ENCODE results near the gene SBNO2.

SBNO2 gene

DNA sequence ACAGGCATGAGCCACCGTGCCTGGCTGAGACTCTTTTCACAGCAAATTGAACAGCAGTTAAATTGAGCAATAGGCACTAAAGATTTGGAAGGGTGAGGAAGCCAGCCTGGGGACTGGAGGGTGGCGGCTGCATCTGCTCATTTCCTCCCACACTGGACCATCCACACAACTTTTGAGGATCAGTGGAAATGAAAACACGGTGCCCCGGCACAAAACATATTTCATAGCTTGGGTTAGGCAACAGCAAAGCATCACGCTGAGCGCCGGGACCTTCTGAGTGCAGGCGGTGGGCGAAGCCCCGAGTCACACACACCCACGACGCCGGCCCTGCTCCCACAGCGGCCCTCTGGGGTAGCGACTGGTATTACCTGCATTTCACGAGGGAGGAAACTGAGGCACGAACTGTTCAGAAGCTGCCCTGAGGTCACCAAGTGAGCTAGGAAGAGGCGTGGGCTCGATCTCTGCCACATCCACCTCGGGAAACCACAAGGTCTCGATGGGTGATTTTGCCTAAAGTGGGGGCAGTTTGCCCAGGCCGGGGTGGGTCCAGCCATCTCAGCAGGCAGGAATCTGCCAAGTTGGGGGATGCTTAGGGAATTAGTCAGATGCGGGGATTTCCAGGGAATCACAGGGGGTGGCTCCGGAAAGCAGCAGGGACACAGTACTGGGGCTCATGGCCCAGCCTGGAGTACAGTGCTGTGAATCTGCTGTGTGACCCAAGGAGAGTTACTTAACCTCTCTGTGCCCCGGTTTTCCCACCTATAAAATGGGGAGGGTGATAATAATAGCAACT lies 3.5 kb upstream of the SBNO2 start:
- no peaks in the 10 kb centered on the region for H3K36me3 ChIP-seq (ENCODE audit: insufficient read depth, low read length)
- peaks cover 15% of the 10 kb centered on the region for H3K79me2 ChIP-seq (ENCODE audit: insufficient read depth, low read length)
- peaks cover 12% of the 10 kb centered on the region for H3K4me1 ChIP-seq (ENCODE audit: insufficient read depth, low read length, poor library complexity, severe bottlenecking)
- no peak overlapping the region for H3K4me2 ChIP-seq (ENCODE audit: low read depth, low read length, poor library complexity, severe bottlenecking)
- H3K27me3 ChIP-seq (ENCODE audit: insufficient read depth, low read length, poor library complexity, severe bottlenecking), result no peaks in the 10 kb centered on the region
- no peaks in the 10 kb centered on the region for H4K20me1 ChIP-seq (ENCODE audit: insufficient read depth, low read length, poor library complexity, severe bottlenecking)
- H3F3A ChIP-seq (ENCODE audit: low read depth), result no peaks in the 10 kb centered on the region
- H3K9ac ChIP-seq (ENCODE audit: low read depth, low read length, poor library complexity, severe bottlenecking), result no peak overlapping the region
- no peak overlapping the region for H3K4me3 ChIP-seq (ENCODE audit: low read length, poor library complexity, severe bottlenecking)
- no peaks in the 10 kb centered on the region for H3K9me3 ChIP-seq (ENCODE audit: insufficient read depth, low read depth, low read length)
- H3K9me2 ChIP-seq (replicated peaks; ENCODE audit: low read depth, low read length), result no peaks in the 10 kb centered on the region
- TF ChIP-seq, protein P1, sequence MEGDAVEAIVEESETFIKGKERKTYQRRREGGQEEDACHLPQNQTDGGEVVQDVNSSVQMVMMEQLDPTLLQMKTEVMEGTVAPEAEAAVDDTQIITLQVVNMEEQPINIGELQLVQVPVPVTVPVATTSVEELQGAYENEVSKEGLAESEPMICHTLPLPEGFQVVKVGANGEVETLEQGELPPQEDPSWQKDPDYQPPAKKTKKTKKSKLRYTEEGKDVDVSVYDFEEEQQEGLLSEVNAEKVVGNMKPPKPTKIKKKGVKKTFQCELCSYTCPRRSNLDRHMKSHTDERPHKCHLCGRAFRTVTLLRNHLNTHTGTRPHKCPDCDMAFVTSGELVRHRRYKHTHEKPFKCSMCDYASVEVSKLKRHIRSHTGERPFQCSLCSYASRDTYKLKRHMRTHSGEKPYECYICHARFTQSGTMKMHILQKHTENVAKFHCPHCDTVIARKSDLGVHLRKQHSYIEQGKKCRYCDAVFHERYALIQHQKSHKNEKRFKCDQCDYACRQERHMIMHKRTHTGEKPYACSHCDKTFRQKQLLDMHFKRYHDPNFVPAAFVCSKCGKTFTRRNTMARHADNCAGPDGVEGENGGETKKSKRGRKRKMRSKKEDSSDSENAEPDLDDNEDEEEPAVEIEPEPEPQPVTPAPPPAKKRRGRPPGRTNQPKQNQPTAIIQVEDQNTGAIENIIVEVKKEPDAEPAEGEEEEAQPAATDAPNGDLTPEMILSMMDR (conservative IDR thresholded peaks at IDR 0.05; ENCODE audit: low read length), result no peak
- TF ChIP-seq EZH2phosphoT487 (IDR thresholded peaks at IDR 0.05; ENCODE audit: borderline replicate concordance), result no peak
- no peak overlapping the region for H2AFZ ChIP-seq (ENCODE audit: low read length)

DNA sequence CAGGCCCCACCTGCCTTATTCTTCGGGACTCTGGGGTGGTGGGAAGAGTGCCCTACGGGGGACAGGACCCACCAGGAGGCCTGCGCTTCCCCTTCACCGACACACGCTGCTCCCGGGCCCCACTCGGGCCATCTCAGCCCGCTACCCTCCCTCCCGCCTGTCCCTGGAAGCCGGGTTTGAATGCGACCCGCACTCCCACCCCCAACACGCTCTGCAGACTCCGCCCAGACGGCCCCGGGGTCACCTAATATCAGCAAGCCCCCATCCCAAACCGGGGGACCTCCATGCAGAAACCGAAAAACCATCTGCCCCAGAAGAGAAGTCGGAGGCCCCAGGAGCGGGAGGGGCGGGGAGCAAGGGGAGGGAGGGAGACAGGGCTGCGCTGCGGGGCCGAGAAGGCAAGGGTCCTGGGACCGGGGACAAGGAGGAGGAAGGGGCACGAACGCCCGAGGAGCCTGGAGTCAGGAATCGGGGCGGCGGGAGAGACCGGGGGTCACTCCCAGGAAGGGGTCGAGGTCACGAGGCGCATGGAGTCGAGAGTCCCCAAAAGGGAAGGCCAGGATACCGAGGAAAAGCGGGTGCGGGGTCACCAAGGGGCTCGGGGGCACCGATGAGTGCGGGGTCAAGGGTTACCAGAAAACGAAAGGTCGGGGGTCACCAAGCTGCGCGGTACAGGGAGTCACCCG lies 766 bp downstream of the SBNO2 start:
- H3K4me1 ChIP-seq (ENCODE audit: insufficient read depth, low read length, poor library complexity, severe bottlenecking), result peaks cover 35% of the 10 kb centered on the region
- H2AFZ ChIP-seq (ENCODE audit: low read length), result no peak overlapping the region; the same call in 1 of the 2 replicates

DNA sequence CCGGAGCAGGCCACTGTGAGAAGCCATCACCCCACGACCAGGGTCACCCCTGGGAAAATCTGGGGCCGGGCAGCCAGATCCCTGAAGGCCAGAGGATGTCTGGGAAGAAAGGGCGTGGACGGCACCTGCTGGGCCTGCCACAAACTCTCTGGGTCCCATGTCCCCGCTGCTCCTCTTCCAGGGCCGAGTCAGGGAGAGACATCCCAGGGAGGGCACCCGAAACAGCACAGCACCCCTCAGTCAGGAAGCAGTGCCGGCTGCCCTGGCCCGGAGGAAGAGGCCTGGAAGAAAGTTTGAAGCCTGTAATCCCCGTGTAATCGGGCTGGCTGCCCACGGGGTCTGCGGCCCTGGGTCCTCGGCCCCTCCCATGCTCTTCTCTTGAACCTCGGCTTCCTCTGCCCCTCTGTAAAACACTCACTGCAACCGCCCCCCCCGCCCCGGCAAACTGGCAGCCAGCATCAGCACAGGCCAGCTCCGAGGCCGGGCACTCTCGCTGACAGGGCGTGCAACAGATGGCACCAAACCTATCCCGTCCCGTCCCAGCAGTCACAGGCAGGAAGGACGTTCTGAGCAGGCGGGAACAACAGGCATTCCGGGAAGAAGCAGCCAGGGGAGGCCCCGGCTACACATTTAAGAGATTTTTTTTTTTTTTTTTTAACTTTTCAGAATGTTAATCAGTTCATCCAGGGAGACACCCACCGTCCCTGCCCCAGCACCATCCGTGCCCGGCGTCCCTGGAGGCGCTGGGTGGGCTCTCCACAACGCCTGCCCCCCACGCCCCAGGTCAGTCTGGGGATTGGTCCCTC lies 1.5 kb downstream of the SBNO2 start:
- no peaks in the 10 kb centered on the region for H3K27me3 ChIP-seq (ENCODE audit: insufficient read depth, low read length, poor library complexity, severe bottlenecking)
- H3K4me1 ChIP-seq (ENCODE audit: insufficient read depth, low read length, poor library complexity, severe bottlenecking), result peaks cover 36% of the 10 kb centered on the region
- H3K4me2 ChIP-seq (ENCODE audit: low read depth, low read length, poor library complexity, severe bottlenecking), result peak overlapping the region; percentile 97
- no peaks in the 10 kb centered on the region for H3K9me2 ChIP-seq (replicated peaks; ENCODE audit: low read depth, low read length)
- TF ChIP-seq, protein P1 (conservative IDR thresholded peaks at IDR 0.05; ENCODE audit: low read length), result no peak
- TF ChIP-seq EZH2phosphoT487 (IDR thresholded peaks at IDR 0.05; ENCODE audit: borderline replicate concordance), result no peak
- H3K9me3 ChIP-seq (ENCODE audit: insufficient read depth, low read depth, low read length), result no peaks in the 10 kb centered on the region
- H3K79me2 ChIP-seq (ENCODE audit: insufficient read depth, low read length), result peaks cover 65% of the 10 kb centered on the region
- peak overlapping the region; percentile 100 for H3K4me3 ChIP-seq (ENCODE audit: low read length, poor library complexity, severe bottlenecking)
- peaks cover 17% of the 10 kb centered on the region for H4K20me1 ChIP-seq (ENCODE audit: insufficient read depth, low read length, poor library complexity, severe bottlenecking)
- H3K36me3 ChIP-seq (ENCODE audit: insufficient read depth, low read length), result no peaks in the 10 kb centered on the region
- H3K9ac ChIP-seq (ENCODE audit: low read depth, low read length, poor library complexity, severe bottlenecking), result peak overlapping the region; percentile 98
- H2AFZ ChIP-seq (ENCODE audit: low read length), result no peak overlapping the region
- no peaks in the 10 kb centered on the region for H3F3A ChIP-seq (ENCODE audit: low read depth)

More for the DNA sequence above, 766 bp downstream of the SBNO2 start:
- Histone ChIP-seq H3K4me3 (ENCODE audit: low read length, poor library complexity, severe bottlenecking) (peak overlapping the region; percentile 100), H3K27me3 (ENCODE audit: insufficient read depth, low read length, poor library complexity, severe bottlenecking) (no peaks in the 10 kb centered on the region), H3F3A (ENCODE audit: low read depth) (no peaks in the 10 kb centered on the region), H4K20me1 (ENCODE audit: insufficient read depth, low read length, poor library complexity, severe bottlenecking) (peaks cover 14% of the 10 kb centered on the region), H3K4me2 (ENCODE audit: low read depth, low read length, poor library complexity, severe bottlenecking) (peak overlapping the region; percentile 97), H3K79me2 (ENCODE audit: insufficient read depth, low read length) (peaks cover 57% of the 10 kb centered on the region), H3K9me3 (ENCODE audit: insufficient read depth, low read depth, low read length) (no peaks in the 10 kb centered on the region), H3K9ac (ENCODE audit: low read depth, low read length, poor library complexity, severe bottlenecking) (peak overlapping the region; percentile 98), H3K9me2 (replicated peaks; ENCODE audit: low read depth, low read length) (no peaks in the 10 kb centered on the region), H3K36me3 (ENCODE audit: insufficient read depth, low read length) (no peaks in the 10 kb centered on the region)
- TF ChIP-seq, protein P1 (conservative IDR thresholded peaks at IDR 0.05; ENCODE audit: low read length), result no peak
- no peak for TF ChIP-seq EZH2phosphoT487 (IDR thresholded peaks at IDR 0.05; ENCODE audit: borderline replicate concordance)

Data from Loucy (cell line).